Testis (tissue), 2 donors: ENCODE results near the gene MTCL1.

Source experiments
- POLR2A ChIP-seq: fragments of 450-650 bp; IDR thresholded peaks from one replicate; pipeline ENCODE4 v1.6.1; 2017; ENCODE audit warnings: antibody characterized with exemption, mild to moderate bottlenecking, moderate library complexity
- TF ChIP-seq, protein P1 (sequence below), 3 experiments: fragments of 450-650 bp in 2 of 3; fragments of 200-600 bp in 1 of 3; sonication (generic) in 1 of 3; IDR thresholded peaks; one replicate each; pipeline ENCODE4 v1.5.1; 2016 to 2019; ENCODE audit warnings: antibody characterized with exemption in 3 of 3, mild to moderate bottlenecking in 2 of 3, moderate library complexity in 1 of 3

DNA sequence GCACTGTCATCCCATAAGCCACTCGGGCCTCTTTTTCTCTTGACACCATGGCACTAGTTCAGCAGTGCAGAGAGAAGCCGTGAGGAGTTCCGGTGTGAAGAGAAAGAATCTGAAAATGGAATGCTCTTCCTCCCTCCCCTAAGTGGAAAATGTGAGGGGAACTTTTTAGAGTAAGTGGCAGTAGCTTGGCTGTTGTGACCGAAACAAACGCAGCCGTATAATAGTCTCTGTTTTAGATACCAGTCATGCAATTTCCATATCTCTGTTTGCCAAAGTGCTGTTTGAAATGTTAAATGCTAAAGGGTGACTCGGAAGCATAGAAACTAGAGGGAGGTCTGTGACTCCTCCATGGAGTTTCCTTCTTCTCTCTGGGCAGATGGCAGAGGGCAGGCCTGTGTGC lies 122.9 kb downstream of the MTCL1 start:
- no peak for TF ChIP-seq POLR2A
- TF ChIP-seq, protein P1, sequence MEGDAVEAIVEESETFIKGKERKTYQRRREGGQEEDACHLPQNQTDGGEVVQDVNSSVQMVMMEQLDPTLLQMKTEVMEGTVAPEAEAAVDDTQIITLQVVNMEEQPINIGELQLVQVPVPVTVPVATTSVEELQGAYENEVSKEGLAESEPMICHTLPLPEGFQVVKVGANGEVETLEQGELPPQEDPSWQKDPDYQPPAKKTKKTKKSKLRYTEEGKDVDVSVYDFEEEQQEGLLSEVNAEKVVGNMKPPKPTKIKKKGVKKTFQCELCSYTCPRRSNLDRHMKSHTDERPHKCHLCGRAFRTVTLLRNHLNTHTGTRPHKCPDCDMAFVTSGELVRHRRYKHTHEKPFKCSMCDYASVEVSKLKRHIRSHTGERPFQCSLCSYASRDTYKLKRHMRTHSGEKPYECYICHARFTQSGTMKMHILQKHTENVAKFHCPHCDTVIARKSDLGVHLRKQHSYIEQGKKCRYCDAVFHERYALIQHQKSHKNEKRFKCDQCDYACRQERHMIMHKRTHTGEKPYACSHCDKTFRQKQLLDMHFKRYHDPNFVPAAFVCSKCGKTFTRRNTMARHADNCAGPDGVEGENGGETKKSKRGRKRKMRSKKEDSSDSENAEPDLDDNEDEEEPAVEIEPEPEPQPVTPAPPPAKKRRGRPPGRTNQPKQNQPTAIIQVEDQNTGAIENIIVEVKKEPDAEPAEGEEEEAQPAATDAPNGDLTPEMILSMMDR (IDR thresholded peaks at IDR 0.05): no peak
